Stomach smooth muscle (tissue), 2 donors: Measurements from ENCODE around the gene CYP1B1.

Source experiments
- H3K27ac ChIP-seq: one replicate; pipeline ENCODE4 v1.7.0; 2013; ENCODE audit warnings: mild to moderate bottlenecking, low read length, inconsistent platforms
- H3K27me3 ChIP-seq, 2 donors: one replicate each; pipeline ENCODE4 v1.7.0; 2013; ENCODE audit warnings: low read length in 2 of 2; ENCODE audit not compliant: insufficient read depth in 2 of 2, control insufficient read depth in 1 of 2
- H3K36me3 ChIP-seq, 2 donors: one replicate each; pipeline ENCODE4 v1.7.0; 2013; ENCODE audit warnings: low read length in 2 of 2; ENCODE audit not compliant: control insufficient read depth in 2 of 2, insufficient read depth in 2 of 2
- H3K4me1 ChIP-seq: one replicate; pipeline ENCODE4 v1.7.0; 2013; ENCODE audit warnings: low read length; ENCODE audit not compliant: control insufficient read depth, insufficient read depth
- H3K4me3 ChIP-seq, 2 donors: one replicate each; pipeline ENCODE4 v1.7.0; 2013; ENCODE audit warnings: low read length in 2 of 2
- H3K9ac ChIP-seq, 2 donors: one replicate each; pipeline ENCODE4 v1.7.0; 2013; ENCODE audit warnings: low read length in 2 of 2, mild to moderate bottlenecking in 1 of 2
- H3K9me3 ChIP-seq, 2 donors: one replicate each; pipeline ENCODE4 v1.7.0; 2013; ENCODE audit warnings: low read length in 2 of 2; ENCODE audit not compliant: control insufficient read depth in 2 of 2
- donor health status: healthy.
- donor health status: Pancreatic carcinoma.

Gene CYP1B1

DNA sequence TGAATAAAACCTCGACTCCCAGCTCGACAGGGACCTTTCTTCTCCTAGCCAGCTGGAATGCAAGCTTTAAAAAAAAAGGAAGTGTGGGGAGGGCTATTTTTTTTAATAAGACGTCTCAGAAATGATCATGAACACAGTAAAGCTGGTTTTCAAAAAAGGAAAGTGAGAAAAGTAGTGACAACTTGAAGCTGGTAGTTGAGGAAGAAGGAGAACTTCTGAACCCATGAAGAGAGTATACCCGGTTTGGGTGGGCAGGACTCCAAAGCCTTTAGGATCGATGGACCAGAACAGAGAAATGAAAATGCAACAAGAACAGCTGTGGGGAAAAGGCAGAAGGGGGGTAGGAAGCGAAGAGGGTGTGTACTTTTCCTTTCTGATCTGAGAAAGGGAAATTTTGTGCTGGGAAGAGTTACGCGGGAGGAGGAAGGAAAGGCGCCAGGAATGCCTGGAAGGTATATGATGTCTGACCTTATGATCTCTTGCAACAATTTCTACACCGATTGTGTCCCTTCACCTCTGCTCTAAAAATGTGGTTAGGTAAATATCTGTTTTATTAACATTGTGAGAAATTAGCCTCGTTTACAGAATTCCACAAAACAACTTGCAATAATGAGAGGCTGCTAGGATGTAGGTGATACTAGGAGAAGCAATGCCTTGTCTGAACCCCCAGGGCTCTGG lies 22.6 kb upstream of the CYP1B1 start:
- no peaks in the 10 kb centered on the region for H3K36me3 ChIP-seq
- H3K4me3 ChIP-seq, result peak overlapping the region; percentile 4 to 59
- H3K9me3 ChIP-seq, result no peaks in the 10 kb centered on the region
- H3K4me1 ChIP-seq, result peaks cover 3% of the 10 kb centered on the region
- peak overlapping the region; percentile 26 for H3K27ac ChIP-seq
- H3K9ac ChIP-seq, result peak overlapping the region; percentile 21 to 39
- no peaks in the 10 kb centered on the region for H3K27me3 ChIP-seq

DNA sequence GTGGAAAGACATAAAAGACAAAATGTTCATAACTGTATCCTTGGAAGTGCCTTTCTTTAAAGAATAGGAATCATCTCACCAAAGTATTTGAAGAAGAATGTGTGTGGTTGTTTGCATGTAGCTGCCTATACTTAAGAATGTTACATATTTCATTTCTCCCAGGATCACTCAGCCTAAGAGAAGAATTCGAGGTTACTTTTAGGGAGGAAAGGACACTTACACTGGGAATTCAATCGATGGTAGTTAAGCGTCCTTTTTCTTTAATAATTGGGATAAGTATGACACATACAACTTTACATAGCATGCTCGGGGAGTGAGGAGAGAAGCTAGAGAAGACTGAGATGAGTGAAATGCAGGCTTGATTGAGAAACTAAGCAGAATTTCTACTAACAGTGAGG lies 22.0 kb upstream of the CYP1B1 start:
- Histone ChIP-seq H3K4me1 (peaks cover 3% of the 10 kb centered on the region), H3K36me3 (no peaks in the 10 kb centered on the region), H3K27me3 (no peaks in the 10 kb centered on the region), H3K4me3 (peak overlapping the region in 1 of 2 donors; percentile 59), H3K9ac (peak overlapping the region in 1 of 2 donors; percentile 39), H3K9me3 (no peaks in the 10 kb centered on the region), H3K27ac (peak overlapping the region; percentile 26)

DNA sequence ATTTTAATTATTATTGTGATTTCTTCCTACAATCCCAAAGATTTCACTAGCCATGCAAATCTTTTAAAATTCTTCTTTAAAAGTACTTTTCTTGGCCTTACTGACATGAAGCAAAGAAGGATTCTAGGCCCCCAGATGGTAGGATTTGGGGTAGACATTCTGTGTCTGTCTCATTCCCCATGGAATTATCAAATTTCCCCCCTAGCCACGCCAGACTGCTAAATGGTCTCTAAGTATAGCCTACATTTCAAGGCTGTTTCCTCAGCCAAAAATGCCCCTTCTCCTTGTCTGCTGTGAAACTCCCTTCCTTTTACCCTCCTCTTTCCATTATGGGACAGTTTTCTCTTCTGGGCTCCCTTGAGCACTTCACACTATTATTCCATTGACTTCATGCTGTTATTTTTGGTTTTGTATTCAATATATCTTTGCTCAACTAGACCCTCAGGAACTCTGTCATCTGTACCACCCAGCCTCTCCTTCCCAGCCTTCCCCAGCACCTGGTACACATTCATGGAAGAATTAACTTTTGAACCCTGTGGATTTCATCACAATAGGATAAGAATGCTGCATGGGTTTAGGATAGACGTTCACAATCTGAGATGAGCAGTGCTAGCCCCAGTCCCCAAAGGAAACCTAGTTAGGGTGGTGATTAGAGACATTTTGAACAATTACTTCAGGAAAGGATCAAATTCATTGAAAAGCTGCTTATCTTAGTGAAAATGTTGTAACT lies 21.5 kb upstream of the CYP1B1 start:
- Histone ChIP-seq H3K4me1 (peaks cover 7% of the 10 kb centered on the region), H3K9me3 (no peaks in the 10 kb centered on the region), H3K27ac (no peak overlapping the region), H3K27me3 (no peaks in the 10 kb centered on the region), H3K4me3 (no peak overlapping the region), H3K9ac (no peak overlapping the region), H3K36me3 (no peaks in the 10 kb centered on the region)

DNA sequence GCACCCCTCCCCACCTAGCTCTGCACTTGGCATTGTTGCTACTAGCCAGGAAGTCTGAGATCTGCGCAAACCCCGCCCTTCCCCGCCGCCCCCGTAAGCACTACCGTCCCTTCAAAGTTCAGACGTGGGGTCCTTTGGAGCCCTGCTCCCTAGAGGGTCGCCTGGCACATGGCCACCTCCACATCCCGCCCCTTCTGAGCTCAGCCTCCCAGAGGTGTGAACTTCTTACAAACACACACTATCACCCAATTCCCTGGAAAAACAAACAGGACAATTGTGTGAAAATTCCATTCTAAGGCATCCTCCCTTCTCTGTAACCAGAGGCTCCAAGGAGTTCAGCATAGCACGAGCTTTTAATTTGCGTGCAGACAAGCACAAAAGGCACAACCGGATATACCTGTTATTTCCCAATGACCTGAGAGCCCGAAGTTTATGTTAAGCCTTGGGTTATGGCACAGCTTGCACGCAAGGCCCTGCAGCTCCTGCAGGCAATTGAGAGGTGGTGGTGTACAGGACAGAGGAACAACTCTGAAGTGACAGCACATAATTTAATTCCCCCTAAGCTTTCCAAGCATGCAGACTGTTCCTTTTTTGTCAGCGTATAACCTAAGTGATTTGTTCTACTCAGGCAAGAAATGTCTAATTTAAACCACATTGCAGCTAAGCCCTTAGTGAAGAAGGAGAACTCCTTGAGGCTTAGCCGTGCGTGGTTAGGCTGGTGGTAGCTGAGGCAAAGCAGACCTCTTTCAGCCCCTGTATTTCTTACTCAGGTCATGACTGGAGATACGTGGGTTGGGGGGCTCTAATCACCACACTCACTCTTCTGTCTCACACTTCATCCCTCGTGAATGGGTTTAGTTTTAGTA lies 20.3 kb upstream of the CYP1B1 start:
- Histone ChIP-seq H3K4me1 (peaks cover 17% of the 10 kb centered on the region), H3K27me3 (no peaks in the 10 kb centered on the region), H3K36me3 (no peaks in the 10 kb centered on the region), H3K9me3 (no peaks in the 10 kb centered on the region), H3K4me3 (no peak overlapping the region), H3K27ac (no peak overlapping the region), H3K9ac (no peak overlapping the region)

DNA sequence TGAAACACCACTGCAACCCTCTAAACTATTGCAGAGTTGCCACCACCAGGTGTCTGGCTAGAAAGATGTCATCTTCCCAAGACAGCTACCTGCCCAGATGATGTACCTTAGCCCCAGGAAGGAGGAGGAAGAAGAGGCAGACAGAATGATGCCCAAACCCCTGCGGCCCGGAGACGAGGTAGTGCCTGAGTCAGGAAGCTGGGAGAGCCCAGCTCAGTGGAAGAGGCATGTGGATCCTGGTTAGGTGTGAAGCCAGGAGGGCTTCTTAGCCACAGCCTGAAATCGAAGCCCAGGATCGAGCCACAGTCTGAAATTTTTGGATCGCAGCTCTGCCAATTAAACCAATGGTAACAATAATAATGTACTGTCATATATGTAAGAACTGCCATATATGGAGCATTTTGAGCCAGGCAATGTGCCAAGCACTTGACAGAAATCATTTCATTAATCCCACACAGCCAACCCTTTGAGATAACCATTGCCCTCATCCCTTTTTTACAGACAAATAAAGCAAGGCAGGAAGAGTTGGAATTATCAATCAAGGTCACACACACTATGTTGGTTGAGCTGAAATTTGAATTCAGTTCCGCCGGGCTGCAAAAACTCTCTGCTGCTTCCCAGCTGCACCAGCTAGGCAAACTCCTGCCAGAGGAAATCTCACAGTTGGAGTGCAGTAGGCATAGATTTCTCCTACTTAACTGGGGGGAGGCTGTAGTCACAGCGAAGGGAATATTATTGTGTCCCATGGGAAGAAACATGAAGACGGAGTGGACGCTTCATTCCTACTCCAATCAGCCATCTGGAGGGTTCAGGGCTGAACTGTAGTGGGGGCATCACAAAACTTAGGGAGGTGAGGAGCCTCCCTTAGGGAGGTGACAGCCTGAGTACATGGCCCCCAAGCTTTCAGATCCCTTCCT lies 19.4 kb upstream of the CYP1B1 start:
- Histone ChIP-seq H3K4me1 (peaks cover 17% of the 10 kb centered on the region), H3K36me3 (no peaks in the 10 kb centered on the region), H3K9me3 (no peaks in the 10 kb centered on the region), H3K9ac (no peak overlapping the region), H3K27me3 (no peaks in the 10 kb centered on the region), H3K27ac (no peak overlapping the region), H3K4me3 (no peak overlapping the region)

DNA sequence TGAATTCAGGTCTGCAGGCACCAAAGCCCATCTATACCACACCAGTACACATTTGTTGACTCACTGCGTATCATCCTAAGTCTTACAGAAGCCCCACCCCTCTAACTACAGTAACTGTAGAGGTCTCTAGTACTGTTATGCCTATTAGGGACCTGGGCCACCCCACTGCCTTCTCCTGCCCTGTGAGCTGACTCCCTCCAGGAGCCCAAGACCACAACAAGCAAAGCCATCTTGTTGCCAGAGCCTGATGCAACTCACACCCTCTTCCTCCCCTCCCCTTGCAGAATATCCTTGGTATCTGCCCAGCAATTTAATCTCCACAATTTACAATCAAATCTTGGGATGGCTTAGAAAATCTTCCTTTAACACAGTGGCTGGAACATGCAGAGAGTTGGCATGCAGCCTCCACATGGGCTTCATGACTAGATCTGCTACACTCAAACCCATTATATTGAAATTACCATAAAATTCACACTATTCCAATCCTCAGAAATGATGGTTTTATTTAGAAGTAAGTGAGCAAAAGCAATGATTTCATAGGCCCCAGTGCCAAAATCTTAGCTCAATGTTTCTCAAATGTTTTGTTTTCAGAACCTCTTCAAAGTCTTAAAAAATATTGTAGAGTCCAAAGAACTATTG lies 17.7 kb upstream of the CYP1B1 start:
- Histone ChIP-seq H3K4me1 (peaks cover 17% of the 10 kb centered on the region), H3K4me3 (no peak overlapping the region), H3K27ac (no peak overlapping the region), H3K9me3 (no peaks in the 10 kb centered on the region), H3K9ac (no peak overlapping the region), H3K27me3 (no peaks in the 10 kb centered on the region), H3K36me3 (no peaks in the 10 kb centered on the region)

DNA sequence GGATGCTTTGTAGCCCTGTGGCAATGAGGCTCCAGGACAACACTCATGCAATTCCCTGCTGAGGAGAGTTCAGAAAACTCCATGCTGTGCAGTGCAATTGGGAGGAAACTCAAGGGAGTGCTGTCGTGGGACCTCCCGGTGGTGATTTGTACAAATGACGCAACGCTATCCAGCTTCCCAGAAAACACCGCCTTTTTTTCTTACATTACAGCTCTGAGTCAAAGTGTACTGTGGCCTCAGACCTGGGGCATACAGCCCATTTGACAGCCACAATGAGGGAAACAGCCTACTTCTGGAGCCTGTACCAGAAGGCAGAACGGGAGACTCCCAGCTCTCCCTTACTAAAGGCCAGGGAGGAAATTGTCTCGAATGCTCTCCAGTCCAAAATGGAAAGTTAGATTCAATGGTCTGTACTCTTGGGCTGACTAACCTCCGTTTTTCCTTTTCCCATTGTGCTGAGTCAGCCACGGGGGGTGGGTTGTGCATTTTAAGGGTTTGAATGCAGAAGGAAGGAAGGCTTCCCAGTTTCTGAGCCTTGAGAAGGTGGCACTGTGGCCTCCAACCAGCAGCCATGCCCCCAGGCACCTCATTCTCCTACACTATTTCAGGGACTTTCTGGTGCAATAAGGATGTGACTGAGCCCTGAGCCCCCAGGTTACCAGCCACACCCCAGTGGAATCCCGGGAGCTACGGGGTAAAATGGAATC lies 16.4 kb upstream of the CYP1B1 start:
- Histone ChIP-seq H3K36me3 (no peaks in the 10 kb centered on the region), H3K27me3 (no peaks in the 10 kb centered on the region), H3K4me1 (peaks cover 17% of the 10 kb centered on the region), H3K27ac (peak overlapping the region; percentile 60), H3K9ac (no peak overlapping the region), H3K9me3 (no peaks in the 10 kb centered on the region), H3K4me3 (peak overlapping the region in 1 of 2 donors; percentile 35)

DNA sequence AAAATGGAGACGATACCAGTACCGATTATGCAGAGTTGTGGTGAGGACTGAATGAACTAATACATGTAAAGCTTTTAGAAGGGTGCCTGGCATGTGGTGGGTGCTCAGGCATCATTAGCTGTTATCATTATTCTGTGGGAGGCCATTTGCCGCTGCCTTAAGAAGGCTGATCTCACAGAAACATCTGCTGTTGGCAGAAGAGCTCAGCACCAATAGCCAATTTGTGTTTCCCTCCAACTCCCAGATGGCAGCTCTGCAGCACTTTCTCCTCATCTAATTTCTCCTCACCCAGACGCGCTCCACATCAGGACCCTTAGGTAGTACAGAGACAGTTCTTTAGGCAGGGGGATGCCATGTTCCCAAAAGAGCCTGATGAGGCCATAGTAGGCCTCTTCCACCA lies 15.8 kb upstream of the CYP1B1 start:
- peaks cover 17% of the 10 kb centered on the region for H3K4me1 ChIP-seq

DNA sequence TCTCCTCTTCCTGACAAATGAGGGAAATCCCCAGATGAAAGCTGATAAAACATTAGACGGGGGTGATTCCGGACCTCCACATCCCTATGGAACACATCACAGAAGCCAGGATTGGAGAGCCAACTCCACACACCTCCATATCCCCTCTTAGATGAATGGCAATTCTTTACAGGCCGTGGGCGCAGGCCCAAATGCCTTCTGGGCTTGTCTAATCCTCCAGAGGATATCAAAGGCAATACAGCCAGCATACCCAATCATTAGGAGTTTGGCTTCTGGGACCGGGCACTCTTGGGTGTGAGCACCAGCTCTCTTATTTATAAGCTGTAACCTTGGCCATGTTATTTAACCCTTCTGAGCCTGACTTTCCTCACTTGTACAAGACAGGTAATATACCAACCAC lies 15.0 kb upstream of the CYP1B1 start:
- H3K36me3 ChIP-seq, result no peaks in the 10 kb centered on the region
- H3K27me3 ChIP-seq, result no peaks in the 10 kb centered on the region
- H3K9ac ChIP-seq, result no peak overlapping the region
- peaks cover 17% of the 10 kb centered on the region for H3K4me1 ChIP-seq
- no peaks in the 10 kb centered on the region for H3K9me3 ChIP-seq
- no peak overlapping the region for H3K4me3 ChIP-seq
- peak overlapping the region; percentile 58 for H3K27ac ChIP-seq

More for the DNA sequence above, 15.8 kb upstream of the CYP1B1 start:
- peak overlapping the region in 1 of 2 donors; percentile 15 for H3K4me3 ChIP-seq
- H3K9me3 ChIP-seq, result no peaks in the 10 kb centered on the region
- no peak overlapping the region for H3K9ac ChIP-seq
- no peaks in the 10 kb centered on the region for H3K36me3 ChIP-seq
- H3K27me3 ChIP-seq, result no peaks in the 10 kb centered on the region
- H3K27ac ChIP-seq, result peak overlapping the region; percentile 58
